Activated CD4-positive, alpha-beta T cell treated with anti-CD3 and anti-CD28 coated beads, Interleukin-2, Interleukin-4, amounts not matched to agents 100 ng/mL and 50 ng/mL, durations not matched to agents 16 hours and 8 hours (primary cell): ENCODE results near the gene NHLRC2.

ENCODE experiments used
- DNase-seq: peaks from one replicate; pipeline ENCODE4 v3.0.0-alpha.2; 2020; ENCODE audit warnings: low spot score

Gene NHLRC2

DNA sequence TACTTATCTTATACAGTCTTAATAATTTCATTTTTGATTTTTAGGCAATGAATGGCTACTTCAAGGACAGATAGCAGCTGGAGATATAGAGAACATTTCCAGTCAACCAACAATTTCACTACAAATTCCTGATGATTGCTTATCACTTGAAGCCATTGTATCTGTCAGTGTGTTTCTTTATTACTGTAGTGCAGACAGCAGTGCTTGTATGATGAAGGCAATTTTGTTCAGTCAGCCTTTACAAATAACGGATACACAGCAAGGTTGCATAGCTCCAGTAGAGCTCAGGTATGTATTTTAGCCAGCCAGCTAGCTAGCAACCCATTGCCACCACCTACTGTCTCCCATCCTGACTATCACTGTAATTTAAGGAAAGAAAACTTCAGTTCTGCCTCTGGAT, 53.8 kb downstream of the NHLRC2 start:
- no peak for DNase-seq

DNA sequence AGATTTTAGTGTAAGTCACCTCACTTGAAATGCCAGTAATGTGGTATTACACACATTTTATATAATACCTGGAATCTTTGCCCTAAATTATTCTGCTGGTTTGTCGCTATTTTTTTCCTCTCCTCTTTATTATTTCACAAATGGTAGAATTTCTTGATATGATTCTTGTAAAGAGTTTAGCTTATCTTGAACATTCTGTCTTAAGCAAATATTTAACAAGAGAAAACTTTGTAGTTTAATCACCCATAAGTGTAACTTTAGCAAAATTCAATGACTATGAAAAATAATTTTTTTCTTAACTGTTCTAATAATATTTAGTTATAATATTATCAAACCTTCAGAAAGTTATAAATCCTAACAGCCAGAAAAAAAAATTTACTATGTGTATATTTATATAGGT, 56.7 kb downstream of the NHLRC2 start:
- no peak for DNase-seq

DNA sequence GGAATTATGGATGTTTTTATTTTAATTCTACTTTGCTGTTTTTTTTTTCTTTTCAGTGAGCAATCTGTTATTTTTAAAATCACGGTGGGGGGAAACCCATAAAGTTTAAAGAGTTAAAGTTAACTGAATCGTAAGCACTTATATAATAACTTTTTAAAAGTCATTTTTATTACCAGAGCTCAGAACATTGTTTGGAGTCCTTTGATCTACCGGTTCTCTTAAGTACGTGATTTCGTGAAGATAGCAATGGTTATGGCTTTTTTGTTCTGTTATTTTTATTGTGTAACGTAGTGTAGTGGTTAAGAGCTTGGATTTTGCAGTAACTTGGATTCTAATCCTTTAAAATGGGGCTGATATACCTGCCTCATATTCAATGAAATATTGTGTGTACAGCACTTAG, 57.4 kb downstream of the NHLRC2 start:
- no peak for DNase-seq

DNA sequence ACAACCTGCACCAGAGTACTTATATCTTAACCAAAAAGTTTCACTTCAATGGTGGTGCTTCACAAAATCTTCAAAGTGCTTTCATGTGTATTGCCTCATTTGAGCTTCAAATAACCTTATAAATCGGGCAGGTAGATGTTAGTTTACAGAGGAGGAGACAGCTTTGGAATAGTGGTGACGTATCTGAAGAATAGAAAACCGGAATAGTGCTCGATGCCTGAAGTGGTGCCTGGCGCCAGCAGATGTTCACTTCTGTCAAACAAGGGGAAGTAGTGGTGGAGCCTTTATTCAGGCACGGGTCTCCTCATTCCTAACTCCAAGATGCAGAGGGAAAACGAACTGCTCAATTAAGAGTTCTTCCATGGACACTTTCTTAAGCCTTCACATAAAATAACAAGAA, 58.1 kb downstream of the NHLRC2 start:
- DNase-seq, result no peak

DNA sequence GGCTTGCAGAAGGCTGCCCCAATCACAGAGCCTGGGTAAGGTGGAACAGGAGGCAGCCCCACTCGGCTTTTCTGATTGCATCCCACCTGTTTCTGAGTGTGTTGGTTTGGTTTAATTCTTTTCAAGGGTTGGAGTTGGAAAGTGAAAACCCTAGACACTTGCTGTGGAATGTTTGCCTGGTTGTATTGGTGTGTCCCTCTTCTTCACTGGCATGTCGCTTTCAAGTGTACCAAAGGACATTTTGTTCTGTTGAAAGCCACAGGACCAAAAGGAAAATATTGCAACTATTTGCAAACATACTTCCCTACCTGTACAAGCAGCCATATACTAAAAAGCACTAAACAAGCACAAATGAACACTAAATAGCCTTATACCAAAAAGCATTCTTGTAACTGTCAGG, 60.5 kb downstream of the NHLRC2 start:
- no peak for DNase-seq

DNA sequence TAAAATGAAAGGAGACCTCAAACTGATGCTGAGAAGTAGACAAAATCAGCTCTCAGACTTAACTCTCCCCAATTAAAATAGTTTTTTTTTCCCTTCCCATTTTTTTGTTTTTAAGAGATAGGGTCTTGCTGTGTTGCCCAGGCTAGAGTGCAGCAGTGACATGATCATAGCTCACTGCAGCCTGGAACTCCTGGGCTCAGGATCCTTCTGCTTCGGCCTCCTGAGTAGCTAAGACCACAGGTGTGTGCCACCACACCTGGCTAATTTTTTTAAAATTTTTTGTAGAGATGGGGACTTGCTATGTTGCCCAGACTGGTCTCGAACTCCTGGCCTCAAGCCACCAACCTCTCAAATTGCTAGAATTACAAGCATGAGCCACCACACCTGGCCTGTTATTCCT, 61.1 kb downstream of the NHLRC2 start:
- DNase-seq, result no peak

DNA sequence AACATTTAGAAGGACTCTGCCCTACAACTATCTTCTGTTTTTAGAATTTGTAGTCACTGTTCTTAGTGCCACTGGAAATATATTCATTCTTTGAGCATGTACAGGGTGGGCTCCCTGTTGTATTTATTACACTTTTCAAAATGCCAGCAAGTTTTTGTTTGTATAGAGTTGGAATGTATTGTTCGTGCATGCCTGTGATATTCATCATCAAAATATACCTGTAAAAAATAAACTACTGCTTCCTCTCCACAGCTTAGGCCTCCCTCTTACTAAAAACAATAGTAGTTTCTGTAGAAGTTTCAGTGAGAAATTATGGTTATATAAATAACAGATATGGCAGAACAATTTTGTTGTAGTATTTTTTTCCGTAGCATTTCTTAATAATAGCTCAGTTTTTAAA, 61.6 kb downstream of the NHLRC2 start:
- no peak for DNase-seq

DNA sequence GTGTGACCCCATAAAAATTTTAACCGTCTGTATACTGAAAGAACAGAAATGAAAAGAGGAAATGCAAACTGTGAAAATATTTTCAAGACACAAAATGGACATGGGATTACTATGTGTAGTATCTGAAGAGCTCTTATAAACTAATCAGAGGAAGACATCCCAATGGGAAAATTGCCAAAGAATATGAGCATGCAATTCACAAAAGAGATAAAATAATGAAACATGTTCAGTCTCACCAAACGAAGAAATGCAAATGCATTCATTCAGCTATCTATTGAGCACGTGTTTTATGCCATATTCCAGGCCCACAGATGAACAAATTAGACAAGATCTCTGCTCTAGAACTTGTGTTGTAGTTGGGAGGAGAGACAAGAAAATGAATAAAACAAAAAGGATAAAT, 63.2 kb downstream of the NHLRC2 start:
- no peak for DNase-seq

DNA sequence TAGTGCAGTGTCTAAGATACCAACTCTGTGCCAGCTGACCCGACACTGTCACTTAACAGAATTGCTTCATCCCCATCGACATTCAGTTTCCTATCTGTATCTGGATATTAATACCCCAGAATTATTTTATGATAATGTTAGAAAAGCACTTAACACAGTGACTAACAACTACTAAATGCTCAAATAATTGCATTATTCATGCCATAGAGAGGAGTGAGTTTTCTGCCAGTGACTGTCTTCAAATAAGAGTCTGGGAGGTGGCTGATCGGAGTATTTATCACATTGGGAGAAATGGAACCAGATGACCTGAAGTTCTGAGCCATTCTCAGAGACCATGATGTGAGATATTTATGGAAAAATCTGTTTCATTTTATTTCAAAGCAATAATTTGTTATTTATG, 65.7 kb downstream of the NHLRC2 start:
- no peak for DNase-seq

DNA sequence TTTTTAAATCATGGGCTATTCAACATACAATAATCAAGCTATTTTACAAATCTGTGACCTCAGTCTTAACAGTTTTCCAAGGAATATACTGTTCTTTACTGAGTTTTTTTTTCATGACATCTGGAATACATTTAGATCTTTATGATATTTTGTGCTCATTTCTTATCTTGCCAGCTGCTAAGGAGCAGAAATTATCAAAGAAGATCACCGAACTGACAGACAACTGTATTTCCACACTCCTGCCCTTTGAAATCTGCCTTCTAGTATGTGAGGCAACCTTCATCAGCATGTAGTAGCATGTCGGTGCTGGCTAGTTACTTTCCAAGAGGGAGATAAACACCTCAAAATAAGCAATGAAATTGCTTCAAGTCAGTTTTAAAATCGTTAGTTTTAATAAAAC, 66.4 kb downstream of the NHLRC2 start:
- DNase-seq, result no peak

DNA sequence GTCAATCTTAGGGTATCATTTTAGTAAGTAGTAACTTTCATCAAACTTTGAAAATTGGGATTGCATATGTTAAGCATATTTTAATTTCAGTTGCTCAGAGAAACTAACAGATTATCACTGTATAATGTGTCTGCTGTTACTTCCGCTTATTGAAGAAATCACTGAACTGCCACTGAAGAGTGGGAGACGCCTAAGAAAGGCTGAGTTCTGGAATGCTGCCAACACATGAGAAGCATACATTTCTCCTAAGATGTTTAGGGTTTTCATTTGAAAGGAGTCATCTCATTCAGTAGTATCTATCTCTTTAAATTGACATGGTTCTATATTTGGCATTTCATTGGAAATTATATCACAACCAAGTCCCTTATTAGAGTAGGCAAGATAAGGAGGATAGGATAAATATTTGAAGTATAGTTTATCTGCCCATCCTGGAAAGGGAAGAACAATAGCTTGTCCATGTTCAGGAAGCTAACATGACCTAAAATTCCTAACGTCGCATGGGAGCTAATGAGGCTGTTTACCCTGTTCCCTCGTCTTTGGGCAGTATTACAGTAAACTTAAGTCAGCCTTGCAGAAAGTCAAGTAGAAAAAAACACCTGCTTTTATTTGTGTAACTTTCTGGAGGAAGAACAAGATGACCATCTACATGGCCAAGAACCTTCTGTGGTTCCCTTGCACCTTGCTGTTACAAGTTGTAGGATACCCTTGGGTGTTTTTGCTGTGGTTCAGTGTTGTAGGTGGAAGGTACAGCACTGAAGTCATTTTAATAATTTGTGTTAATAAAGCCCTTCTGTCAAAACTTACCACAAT, 67.3 kb downstream of the NHLRC2 start:
- DNase-seq, result no peak

DNA sequence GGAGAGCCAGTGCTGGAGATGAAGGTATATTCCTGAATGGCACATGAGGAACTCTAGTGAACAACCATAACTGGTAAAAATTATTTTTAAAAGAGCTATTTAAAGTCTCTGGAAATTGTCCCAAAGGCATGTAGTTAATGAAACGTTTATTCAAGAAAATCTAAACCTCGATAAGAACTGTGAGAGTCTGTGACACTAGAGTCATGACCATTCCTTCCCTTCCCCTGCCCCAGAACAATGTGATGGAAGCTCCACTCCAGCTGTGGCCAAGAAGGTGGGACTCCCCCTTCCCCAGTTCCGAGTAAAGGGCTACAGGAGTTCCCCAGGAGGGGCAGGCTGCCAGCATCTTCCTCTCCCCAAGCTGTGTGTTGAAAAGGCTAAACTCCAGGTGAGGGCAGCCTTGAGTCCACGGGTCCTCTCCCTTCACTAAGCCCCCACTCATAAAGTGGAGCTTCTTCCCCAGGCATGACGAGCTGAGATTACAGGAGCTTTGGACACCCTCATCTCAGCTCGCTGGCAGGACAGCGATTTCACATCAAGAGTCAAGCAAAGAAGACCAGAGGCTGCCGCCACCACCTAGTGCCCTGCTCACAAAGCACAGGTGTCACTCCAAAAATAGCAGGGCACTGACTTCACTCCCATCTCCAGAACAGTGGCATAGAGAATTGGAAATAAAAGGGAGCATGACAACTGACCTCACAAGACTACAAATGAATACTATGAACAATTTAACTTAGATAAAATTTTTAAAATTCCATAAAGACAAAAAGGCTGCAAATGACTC, 68.5 kb downstream of the NHLRC2 start:
- DNase-seq, result no peak

DNA sequence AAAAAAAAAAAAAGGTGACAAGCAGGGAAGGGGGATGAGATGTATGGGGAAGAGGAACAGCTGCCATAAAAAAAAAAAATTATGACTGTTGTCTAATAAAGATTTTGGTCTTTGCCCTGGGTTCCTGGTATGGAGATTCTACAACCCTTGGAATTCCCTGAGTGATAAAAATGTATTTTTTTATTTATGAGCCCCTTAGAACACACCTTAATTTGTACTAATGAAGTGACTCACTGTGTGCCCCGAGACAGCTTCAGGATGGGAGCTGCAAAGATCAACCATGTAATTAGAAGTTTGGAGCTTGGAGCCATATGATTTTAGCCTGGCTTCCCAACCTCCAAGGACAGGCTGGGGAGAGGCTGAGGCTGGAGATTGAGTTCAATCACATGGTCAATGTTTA, 69.7 kb downstream of the NHLRC2 start:
- DNase-seq, result no peak

DNA sequence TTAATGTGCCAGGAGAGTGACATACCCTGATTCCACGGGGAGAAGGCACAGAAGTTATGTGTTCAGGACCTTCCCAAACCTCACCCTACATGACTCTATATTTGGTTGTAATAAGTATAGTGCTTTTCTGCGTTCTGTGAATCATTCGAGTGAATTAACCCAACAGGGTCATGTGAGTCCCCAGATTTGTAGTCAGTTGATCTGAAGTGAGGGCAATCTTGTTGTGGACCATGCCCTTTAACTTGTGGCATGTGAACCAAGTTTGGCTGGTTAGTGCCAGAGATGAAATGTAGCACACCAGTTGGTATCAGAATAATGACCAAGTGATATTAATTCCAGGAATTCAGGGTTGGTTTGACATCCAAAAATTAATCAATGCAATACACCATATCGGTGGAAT, 70.2 kb downstream of the NHLRC2 start:
- no peak for DNase-seq

DNA sequence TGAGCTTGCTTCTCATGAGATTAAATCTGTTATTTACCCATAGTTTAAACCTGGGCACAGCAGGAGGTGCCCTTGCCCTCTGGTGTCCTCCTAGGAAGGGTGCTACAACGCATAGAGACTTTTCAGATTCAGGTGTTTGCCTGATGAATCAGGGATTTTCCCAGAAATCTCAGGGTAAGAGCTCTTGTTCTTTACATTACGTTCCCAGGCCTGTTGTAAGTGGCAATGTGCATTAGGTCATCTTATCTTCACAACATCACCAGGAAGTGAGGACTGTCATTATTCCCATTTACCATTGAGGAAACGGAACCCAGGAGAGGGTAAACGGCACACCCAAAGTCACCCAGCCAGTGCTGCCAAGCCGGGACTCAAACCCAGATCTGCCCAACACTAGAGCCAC, 73.0 kb downstream of the NHLRC2 start:
- no peak for DNase-seq

DNA sequence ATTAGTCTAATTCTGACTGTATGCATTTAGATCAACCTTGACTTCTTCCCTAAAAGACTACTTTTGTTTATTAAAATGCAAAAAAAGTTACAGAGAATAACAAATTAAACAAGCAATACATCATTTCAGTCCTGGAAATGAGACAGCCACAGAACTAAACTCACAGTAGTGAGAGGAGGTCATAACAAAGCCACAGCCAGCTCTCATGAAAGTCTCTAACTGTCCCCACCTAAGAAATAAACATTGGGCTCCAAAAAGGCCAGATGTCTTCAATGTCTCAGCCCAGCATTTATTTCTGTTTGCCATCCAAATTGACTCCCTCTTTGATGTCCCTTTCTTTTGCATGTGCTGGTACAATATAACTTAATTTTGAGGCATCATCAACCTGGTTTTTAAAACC, 74.4 kb downstream of the NHLRC2 start:
- DNase-seq, result no peak

DNA sequence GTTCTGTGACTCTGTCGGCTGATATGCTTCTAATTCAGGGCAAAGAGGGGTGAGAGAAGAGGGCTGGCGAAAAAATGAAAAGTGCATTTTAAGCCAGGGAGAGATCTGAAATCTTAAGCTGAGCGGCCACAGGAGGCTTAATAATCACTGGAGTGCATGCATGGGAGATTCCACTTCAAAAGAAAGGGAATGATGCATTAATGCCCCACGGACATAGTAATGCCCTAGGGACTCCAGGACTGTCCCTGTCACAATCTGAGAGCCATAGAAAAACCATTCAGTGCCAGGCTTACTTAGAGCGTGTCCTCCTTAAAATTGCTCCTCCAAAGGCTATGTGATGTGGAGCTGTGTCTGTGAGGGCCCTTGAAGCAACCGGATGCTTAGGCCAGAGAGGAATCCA, 75.1 kb downstream of the NHLRC2 start:
- DNase-seq, result no peak

DNA sequence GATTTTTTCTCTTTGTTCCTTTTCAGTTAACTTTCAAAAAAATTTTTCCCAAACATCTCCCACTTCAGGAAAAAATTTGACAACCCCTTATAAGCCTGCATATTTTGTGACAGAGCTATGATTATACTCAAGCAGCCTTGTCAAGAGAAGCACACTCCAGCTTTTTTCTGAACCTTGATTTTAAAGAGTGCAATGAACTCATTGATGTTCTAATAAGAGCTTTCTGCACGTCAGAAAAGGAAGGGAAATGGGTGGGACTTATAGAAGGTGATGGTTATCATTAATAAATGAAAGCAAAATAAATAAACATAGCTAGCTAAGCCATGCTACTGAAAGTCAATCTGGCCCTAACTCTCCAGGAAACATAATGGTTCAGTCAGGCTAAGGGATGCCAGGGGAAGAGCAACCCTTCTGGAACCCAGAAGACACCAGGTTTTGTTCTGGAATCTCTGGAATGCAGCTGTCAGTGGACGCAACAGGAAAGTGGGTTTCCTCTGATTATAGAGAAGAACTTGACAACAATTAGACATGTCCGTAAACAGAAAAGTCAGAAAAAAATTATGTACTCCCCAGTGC, 76.1 kb downstream of the NHLRC2 start:
- DNase-seq, result no peak

DNA sequence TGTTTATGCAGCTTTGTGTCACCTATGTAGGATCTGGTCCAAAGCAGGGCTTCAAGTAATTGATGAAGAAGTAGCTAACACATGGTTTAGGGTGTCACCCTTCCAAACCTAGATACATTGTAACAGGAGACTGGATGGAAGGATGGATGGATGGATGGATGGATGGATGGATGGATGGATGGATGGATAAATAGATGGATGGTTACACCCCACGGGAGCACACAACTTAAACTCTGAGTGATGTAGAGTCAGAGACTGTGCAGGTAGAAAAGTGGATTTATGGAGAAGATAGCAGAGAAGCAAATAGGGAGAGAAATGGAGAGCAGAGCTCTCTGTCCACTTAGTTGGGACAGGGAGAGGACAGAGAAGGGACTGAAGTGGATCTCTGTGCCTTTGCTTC, 78.4 kb downstream of the NHLRC2 start:
- DNase-seq, result no peak

DNA sequence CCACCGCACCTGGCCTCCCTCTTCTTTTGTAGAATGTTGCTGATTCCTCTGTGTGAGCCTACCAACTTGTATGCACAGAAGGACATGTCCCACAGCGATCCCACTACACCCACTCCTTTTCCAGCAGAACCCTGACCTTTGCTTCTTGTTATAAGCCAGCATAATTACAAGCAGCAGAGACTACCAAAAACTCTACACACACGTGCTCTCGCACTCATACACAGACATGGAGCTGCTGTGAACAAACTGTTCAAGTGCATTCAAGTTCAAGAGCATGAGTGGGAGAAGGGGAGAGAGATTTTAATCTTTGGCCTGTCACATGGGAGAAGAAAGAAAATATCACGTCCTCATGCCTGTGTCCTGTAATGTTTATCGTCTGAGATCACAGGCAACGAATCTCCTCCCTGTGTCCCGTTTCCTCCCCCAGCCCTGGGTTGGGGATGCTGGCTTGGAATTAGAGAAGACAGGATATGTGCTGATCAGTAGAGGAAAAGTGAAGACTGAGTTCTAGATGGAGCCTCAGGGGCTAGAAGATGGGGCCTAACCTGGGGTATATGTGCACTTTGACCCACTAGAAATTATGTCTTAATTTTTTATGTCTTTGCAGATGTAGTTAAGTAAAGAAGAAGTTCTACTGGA, 79.6 kb downstream of the NHLRC2 start:
- DNase-seq, result no peak

DNA sequence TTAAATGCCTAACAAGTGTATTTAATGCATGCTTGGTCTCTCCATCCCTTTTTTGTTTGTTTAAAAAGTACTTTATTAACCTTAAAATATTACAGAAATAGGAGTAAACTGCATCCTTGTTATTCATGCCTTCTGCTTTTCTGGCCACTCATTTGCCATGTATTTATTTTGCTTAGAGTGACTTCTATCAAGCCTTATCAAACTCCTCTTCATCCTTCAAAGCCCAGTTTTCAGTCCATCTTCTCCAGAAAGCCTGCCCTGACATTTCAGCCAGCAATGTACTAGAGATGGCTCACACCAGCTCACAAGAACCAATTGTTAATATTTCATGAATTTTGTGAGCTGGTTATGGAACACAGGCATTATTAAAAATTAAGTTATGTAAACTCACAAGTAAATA, 82.8 kb downstream of the NHLRC2 start:
- no peak for DNase-seq

DNA sequence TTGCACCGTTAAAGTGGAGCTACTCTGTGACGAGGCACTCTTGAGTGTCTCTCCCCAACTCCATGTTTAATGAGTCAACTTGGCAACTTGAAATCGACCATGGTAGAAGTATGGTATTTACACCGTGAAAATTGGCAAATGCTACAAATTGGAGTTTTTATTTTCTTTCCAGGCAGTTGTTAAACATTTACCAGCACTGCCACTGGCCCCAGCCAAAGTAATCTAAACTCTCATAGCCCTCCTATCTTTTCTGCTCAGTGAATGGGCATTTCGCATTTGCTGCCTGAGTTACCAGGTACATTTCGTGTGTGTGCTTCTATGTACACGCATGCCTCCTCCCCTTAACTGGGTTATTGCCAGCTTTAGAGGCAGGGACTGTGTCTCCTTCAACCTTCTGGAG, 83.3 kb downstream of the NHLRC2 start:
- no peak for DNase-seq
